Measurements from ENCODE around the gene IL1RAP. TPM values are rescaled to one million over a fixed set of nuclear protein-coding genes. Genes with fewer than 3 reads are reported as not detected.
"Not testable (repeated sequence)": the region's sequence is repeated elsewhere in the genome, so short reads cannot be mapped to it uniquely, and the experiment has no call there.

IL1RAP gene
- total and polyA plus RNA-seq, 7 donors = 1.2 to 13.0 (median 2.9) TPM

DNA sequence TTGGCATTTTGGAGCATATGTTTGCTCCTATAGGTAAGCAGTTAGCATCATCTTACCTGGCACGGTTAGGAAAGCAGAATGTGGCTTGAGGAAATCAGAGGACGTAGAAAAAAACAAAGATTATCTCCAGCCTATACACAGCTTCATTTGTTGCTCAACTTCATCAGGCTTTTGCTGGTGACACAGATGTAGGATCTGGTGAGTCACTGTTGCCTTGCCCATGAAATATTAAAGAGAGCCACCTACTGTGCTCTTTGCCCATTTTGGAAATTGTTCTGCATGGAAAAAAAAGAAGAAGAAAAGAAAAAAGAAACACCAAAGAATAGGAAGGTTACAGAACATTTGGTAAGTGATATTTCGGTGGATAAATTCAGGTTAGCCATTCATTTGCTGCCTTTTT lies 3.8 kb downstream of the IL1RAP start:
- intact Hi-C loops (cut with DNase I) = loop anchor here (10.0 kb wide), 1 partner anchor 553 kb away; no protein-coding TSS in a partner anchor
- Histone ChIP-seq H3K9me3 (no peaks in the 10 kb centered on the region), H3K27me3 (no peaks in the 10 kb centered on the region), H3K27ac (no peak overlapping the region), H3K4me3 (no peak overlapping the region), H3K4me1 (peaks cover 0 to 9% (median 3%) of the 10 kb centered on the region in 4 donors), H3K36me3 (no peaks in the 10 kb centered on the region)
- 90 to 91% methylated on average over 3 of the region's 3 CpGs for WGBS, 2 donors
- TF ChIP-seq POLR2A (IDR thresholded peaks at IDR 0.05) = no peak
- TF ChIP-seq, protein P1, sequence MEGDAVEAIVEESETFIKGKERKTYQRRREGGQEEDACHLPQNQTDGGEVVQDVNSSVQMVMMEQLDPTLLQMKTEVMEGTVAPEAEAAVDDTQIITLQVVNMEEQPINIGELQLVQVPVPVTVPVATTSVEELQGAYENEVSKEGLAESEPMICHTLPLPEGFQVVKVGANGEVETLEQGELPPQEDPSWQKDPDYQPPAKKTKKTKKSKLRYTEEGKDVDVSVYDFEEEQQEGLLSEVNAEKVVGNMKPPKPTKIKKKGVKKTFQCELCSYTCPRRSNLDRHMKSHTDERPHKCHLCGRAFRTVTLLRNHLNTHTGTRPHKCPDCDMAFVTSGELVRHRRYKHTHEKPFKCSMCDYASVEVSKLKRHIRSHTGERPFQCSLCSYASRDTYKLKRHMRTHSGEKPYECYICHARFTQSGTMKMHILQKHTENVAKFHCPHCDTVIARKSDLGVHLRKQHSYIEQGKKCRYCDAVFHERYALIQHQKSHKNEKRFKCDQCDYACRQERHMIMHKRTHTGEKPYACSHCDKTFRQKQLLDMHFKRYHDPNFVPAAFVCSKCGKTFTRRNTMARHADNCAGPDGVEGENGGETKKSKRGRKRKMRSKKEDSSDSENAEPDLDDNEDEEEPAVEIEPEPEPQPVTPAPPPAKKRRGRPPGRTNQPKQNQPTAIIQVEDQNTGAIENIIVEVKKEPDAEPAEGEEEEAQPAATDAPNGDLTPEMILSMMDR (IDR thresholded peaks at IDR 0.05) = no peak
- TF ChIP-seq POLR2AphosphoS5 (IDR thresholded peaks at IDR 0.05) = no peak
- TF ChIP-seq EP300 (IDR thresholded peaks at IDR 0.05) = no peak
- DNase-seq = no peak

DNA sequence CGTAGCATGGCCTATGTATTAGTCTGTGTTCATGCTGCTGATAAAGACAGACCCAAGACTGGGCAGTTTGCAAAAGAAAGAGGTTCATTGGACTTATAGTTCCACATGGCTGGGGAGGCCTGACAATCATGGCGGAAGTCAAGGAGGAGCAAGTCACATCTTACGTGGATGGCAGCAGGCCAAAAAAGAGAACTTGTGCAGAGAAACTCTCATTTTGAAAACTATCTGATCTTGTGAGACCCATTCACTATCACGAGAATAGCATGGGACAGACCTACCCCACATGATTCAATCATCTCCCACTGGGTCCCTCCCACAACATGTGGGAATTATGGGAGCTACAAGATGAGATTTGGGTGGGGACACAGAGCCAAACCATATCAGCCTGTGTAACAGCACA lies 4.6 kb downstream of the IL1RAP start:
- H3K4me3 ChIP-seq, H3K36me3 ChIP-seq, H3K9me3 ChIP-seq, DNase-seq, H3K27me3 ChIP-seq, H3K27ac ChIP-seq, H3K4me1 ChIP-seq: not testable (repeated sequence)
- 94% methylated on average over 4 of the region's 4 CpGs for WGBS, 2 donors
- intact Hi-C loops (cut with DNase I) = loop anchor here (10.0 kb wide), 1 partner anchor 554 kb away; no protein-coding TSS in a partner anchor

DNA sequence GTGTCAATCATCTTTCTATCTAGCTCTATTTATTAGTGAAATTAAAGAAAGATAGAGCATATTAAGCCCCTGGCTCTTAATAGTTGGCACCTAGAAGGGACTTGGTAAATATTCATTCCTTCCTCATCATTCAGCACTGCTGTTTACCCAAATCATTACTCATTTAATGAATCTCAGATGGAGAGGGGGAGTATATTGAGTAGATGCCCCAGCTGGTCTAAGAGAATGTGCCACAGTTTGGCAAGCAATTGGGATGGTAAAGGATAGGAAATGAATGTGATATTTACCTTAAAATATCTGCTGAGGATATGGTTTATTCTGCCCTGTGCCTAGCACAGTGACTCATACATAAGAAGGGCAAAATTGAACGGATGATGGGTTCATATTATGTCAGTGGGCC lies 6.0 kb downstream of the IL1RAP start:
- Histone ChIP-seq H3K27me3 (no peaks in the 10 kb centered on the region), H3K4me3 (no peak overlapping the region), H3K4me1 (peaks cover 0 to 6% (median 3%) of the 10 kb centered on the region in 4 donors), H3K36me3 (no peaks in the 10 kb centered on the region), H3K27ac (no peak overlapping the region), H3K9me3 (no peaks in the 10 kb centered on the region)
- 46 to 60% methylated on average over 1 of the region's 1 CpG for WGBS, 2 donors
- DNase-seq = no peak
- TF ChIP-seq POLR2AphosphoS5 (IDR thresholded peaks at IDR 0.05) = no peak
- TF ChIP-seq, protein P1 (IDR thresholded peaks at IDR 0.05) = no peak
- TF ChIP-seq EP300 (IDR thresholded peaks at IDR 0.05) = no peak
- TF ChIP-seq POLR2A (IDR thresholded peaks at IDR 0.05) = no peak
- intact Hi-C loops (cut with DNase I) = loop anchor here (10.0 kb wide), 1 partner anchor 555 kb away; no protein-coding TSS in a partner anchor

DNA sequence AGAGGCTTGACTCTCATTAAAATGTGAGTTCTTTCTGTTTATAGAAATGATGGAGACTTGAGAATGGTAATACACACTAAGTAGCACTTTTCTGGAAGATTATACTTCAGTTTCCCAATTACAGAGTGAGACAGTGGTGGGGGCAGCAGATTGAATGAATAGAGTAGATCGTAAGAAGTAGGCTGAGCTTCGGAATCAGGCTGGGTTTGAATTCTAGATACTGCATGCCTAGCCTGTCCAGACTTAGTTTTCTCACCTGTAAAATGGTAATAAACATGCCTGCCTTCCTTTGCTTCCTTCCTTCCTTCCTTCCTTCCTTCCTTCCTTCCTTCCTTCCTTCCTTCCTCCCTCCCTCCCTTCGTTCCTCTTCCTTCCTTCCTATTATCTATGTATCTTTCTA lies 8.1 kb downstream of the IL1RAP start:
- no peak for TF ChIP-seq EP300 (IDR thresholded peaks at IDR 0.05)
- TF ChIP-seq, protein P1 (IDR thresholded peaks at IDR 0.05) = no peak
- TF ChIP-seq POLR2AphosphoS5 (IDR thresholded peaks at IDR 0.05) = no peak
- TF ChIP-seq POLR2A (IDR thresholded peaks at IDR 0.05) = no peak
- Histone ChIP-seq H3K9me3 (no peaks in the 10 kb centered on the region), H3K36me3 (no peaks in the 10 kb centered on the region), H3K4me3 (no peak overlapping the region), H3K27ac (no peak overlapping the region), H3K27me3 (no peaks in the 10 kb centered on the region), H3K4me1 (no peaks in the 10 kb centered on the region)
- 81 to 93% methylated on average over 3 of the region's 3 CpGs for WGBS, 2 donors
- DNase-seq = no peak
- intact Hi-C loops (cut with DNase I) = no loop called here

DNA sequence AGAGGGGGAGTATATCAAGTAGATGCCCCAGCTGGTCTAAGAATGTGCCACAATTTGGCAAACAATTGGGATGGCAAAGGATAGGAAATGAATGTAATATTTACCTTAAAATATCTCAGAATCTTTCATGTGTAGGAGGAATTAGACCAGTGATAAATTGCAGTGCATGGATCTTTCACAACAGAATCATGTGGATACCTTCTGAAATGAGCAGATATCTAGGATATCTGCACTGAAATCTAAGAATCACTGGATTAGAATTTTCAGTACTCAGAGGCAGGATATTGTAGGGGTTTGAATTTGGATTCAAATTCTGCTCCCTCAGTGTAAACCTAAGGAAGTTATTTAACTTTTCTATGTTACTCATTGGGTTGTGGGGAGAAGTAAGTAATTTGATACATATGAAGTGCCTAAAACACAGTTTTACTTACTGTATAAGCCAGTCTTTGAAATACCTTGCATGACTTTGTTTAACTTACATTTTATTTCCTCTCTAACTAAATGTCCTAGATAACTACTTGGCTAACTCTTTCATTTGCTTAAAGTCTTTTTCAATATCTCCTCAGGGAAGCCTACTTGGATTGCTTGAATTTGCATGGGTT lies 8.8 kb downstream of the IL1RAP start:
- H3K4me3 ChIP-seq = no peak overlapping the region
- H3K27ac ChIP-seq = no peak overlapping the region
- DNase-seq = no peak
- intact Hi-C loops (cut with DNase I) = no loop called here
- H3K27me3 ChIP-seq = no peaks in the 10 kb centered on the region
- TF ChIP-seq, protein P1 (IDR thresholded peaks at IDR 0.05) = no peak
- TF ChIP-seq POLR2A (IDR thresholded peaks at IDR 0.05) (no peak), EP300 (IDR thresholded peaks at IDR 0.05) (no peak), POLR2AphosphoS5 (IDR thresholded peaks at IDR 0.05) (no peak)
- no peaks in the 10 kb centered on the region for H3K9me3 ChIP-seq
- H3K4me1 ChIP-seq = no peaks in the 10 kb centered on the region
- no peaks in the 10 kb centered on the region for H3K36me3 ChIP-seq

Measured in sigmoid colon (tissue), 7 donors.